ENCODE data around the gene LRP1B.
"Not testable (repeated sequence)": the region's sequence is repeated elsewhere in the genome, so short reads cannot be mapped to it uniquely, and the experiment has no call there.

LRP1B gene

GRCh38 chr2:140667203-140667602 lies 1463.6 kb downstream of the LRP1B start:
- no peak overlapping the region for H3K4me3 ChIP-seq (ENCODE audit: low read depth, low read length)
- no peak for DNase-seq (ENCODE audit: low read depth)
- no peak for TF ChIP-seq CTCF (IDR thresholded peaks at IDR 0.05; ENCODE audit: insufficient read depth, low read depth, low read length, missing control alignments)

GRCh38 chr2:140662504-140662903 lies 1468.3 kb downstream of the LRP1B start:
- TF ChIP-seq CTCF (IDR thresholded peaks at IDR 0.05; ENCODE audit: insufficient read depth, low read depth, low read length, missing control alignments) = no peak
- no peak overlapping the region for H3K4me3 ChIP-seq (ENCODE audit: low read depth, low read length)
- DNase-seq (ENCODE audit: low read depth) = no peak

- H3K4me3 ChIP-seq (ENCODE audit: low read depth, low read length) = no peak overlapping the region
- no peak for DNase-seq (ENCODE audit: low read depth)
- no peak for TF ChIP-seq CTCF (IDR thresholded peaks at IDR 0.05; ENCODE audit: insufficient read depth, low read depth, low read length, missing control alignments)
These were observed 1471.8 kb downstream of the LRP1B start for GRCh38 chr2:140658760-140659692.

GRCh38 chr2:140657657-140658056 lies 1473.2 kb downstream of the LRP1B start:
- H3K4me3 ChIP-seq (ENCODE audit: low read depth, low read length) = no peak overlapping the region
- no peak for DNase-seq (ENCODE audit: low read depth)
- TF ChIP-seq CTCF (IDR thresholded peaks at IDR 0.05; ENCODE audit: insufficient read depth, low read depth, low read length, missing control alignments) = no peak

GRCh38 chr2:140654565-140654964 lies 1476.3 kb downstream of the LRP1B start:
- H3K4me3 ChIP-seq (ENCODE audit: low read depth, low read length) = no peak overlapping the region
- no peak for DNase-seq (ENCODE audit: low read depth)
- no peak for TF ChIP-seq CTCF (IDR thresholded peaks at IDR 0.05; ENCODE audit: insufficient read depth, low read depth, low read length, missing control alignments)

- DNase-seq (ENCODE audit: low read depth) = no peak
These were observed 1480.0 kb downstream of the LRP1B start for GRCh38 chr2:140650825-140651224.

GRCh38 chr2:140650134-140650533 lies 1480.7 kb downstream of the LRP1B start:
- DNase-seq (ENCODE audit: low read depth); H3K4me3 ChIP-seq (ENCODE audit: low read depth, low read length): not testable (repeated sequence)

More at GRCh38 chr2:140650825-140651224, 1480.0 kb downstream of the LRP1B start:
- H3K4me3 ChIP-seq (ENCODE audit: low read depth, low read length) = no peak overlapping the region
- no peak for TF ChIP-seq CTCF (IDR thresholded peaks at IDR 0.05; ENCODE audit: insufficient read depth, low read depth, low read length, missing control alignments)
